Rectal smooth muscle tissue (tissue), 1 donor: ENCODE results near the gene ASCC1.

Source experiments
- H3K27ac ChIP-seq: one replicate; pipeline ENCODE4 v1.7.0; 2013; ENCODE audit warnings: low read depth, low read length, inconsistent platforms
- H3K27me3 ChIP-seq: one replicate; pipeline ENCODE4 v1.7.0; 2013; ENCODE audit warnings: low read length; ENCODE audit not compliant: control insufficient read depth, insufficient read depth
- H3K36me3 ChIP-seq: one replicate; pipeline ENCODE4 v1.7.0; 2013; ENCODE audit warnings: low read length; ENCODE audit not compliant: control insufficient read depth, insufficient read depth
- H3K4me1 ChIP-seq: one replicate; pipeline ENCODE4 v1.7.0; 2013; ENCODE audit warnings: low read length; ENCODE audit not compliant: control insufficient read depth, insufficient read depth
- H3K4me3 ChIP-seq: one replicate; pipeline ENCODE4 v1.7.0; 2013; ENCODE audit warnings: low read length
- H3K9ac ChIP-seq: one replicate; pipeline ENCODE4 v1.7.0; 2013; ENCODE audit warnings: low read length

The ASCC1 gene

GRCh38 chr10:72106154-72106849 is 109.8 kb downstream of the ASCC1 start:
- no peak overlapping the region for H3K27ac ChIP-seq
- no peaks in the 10 kb centered on the region for H3K27me3 ChIP-seq
- no peak overlapping the region for H3K4me3 ChIP-seq
- H3K36me3 ChIP-seq = peaks cover 1% of the 10 kb centered on the region
- H3K9ac ChIP-seq = no peak overlapping the region
- H3K4me1 ChIP-seq = no peaks in the 10 kb centered on the region

- Histone ChIP-seq H3K27me3 (no peaks in the 10 kb centered on the region), H3K4me3 (no peak overlapping the region), H3K4me1 (no peaks in the 10 kb centered on the region), H3K27ac (no peak overlapping the region), H3K9ac (no peak overlapping the region), H3K36me3 (peaks cover 4% of the 10 kb centered on the region)
These were observed 110.4 kb downstream of the ASCC1 start for GRCh38 chr10:72105710-72106109.

GRCh38 chr10:72105098-72105475 is 111.0 kb downstream of the ASCC1 start:
- Histone ChIP-seq H3K4me3 (no peak overlapping the region), H3K27ac (no peak overlapping the region), H3K4me1 (no peaks in the 10 kb centered on the region), H3K9ac (no peak overlapping the region), H3K36me3 (peaks cover 4% of the 10 kb centered on the region), H3K27me3 (no peaks in the 10 kb centered on the region)

GRCh38 chr10:72104472-72105097 is 111.5 kb downstream of the ASCC1 start:
- Histone ChIP-seq H3K36me3 (peaks cover 4% of the 10 kb centered on the region), H3K27ac (no peak overlapping the region), H3K27me3 (no peaks in the 10 kb centered on the region), H3K4me1 (no peaks in the 10 kb centered on the region), H3K4me3 (no peak overlapping the region), H3K9ac (no peak overlapping the region)

GRCh38 chr10:72099600-72099921 is 116.5 kb downstream of the ASCC1 start:
- no peak overlapping the region for H3K4me3 ChIP-seq
- H3K27ac ChIP-seq = no peak overlapping the region
- H3K27me3 ChIP-seq = no peaks in the 10 kb centered on the region
- H3K4me1 ChIP-seq = no peaks in the 10 kb centered on the region
- no peak overlapping the region for H3K9ac ChIP-seq
- H3K36me3 ChIP-seq = peaks cover 4% of the 10 kb centered on the region

GRCh38 chr10:72098836-72099599 is 117.1 kb downstream of the ASCC1 start:
- Histone ChIP-seq H3K36me3 (peaks cover 4% of the 10 kb centered on the region), H3K4me1 (no peaks in the 10 kb centered on the region), H3K27me3 (no peaks in the 10 kb centered on the region), H3K4me3 (no peak overlapping the region), H3K27ac (no peak overlapping the region), H3K9ac (no peak overlapping the region)

- no peak overlapping the region for H3K27ac ChIP-seq
- H3K9ac ChIP-seq = no peak overlapping the region
- H3K27me3 ChIP-seq = no peaks in the 10 kb centered on the region
- peaks cover 4% of the 10 kb centered on the region for H3K36me3 ChIP-seq
- H3K4me3 ChIP-seq = no peak overlapping the region
- no peaks in the 10 kb centered on the region for H3K4me1 ChIP-seq
These were observed 117.7 kb downstream of the ASCC1 start for GRCh38 chr10:72098301-72098835.

- Histone ChIP-seq H3K4me3 (no peak overlapping the region), H3K4me1 (no peaks in the 10 kb centered on the region), H3K27ac (no peak overlapping the region), H3K27me3 (no peaks in the 10 kb centered on the region), H3K9ac (no peak overlapping the region), H3K36me3 (peaks cover 4% of the 10 kb centered on the region)
These were observed 118.4 kb downstream of the ASCC1 start for GRCh38 chr10:72097448-72098300.

GRCh38 chr10:72096115-72097000 is 119.7 kb downstream of the ASCC1 start:
- Histone ChIP-seq H3K27me3 (no peaks in the 10 kb centered on the region), H3K9ac (no peak overlapping the region), H3K4me1 (no peaks in the 10 kb centered on the region), H3K36me3 (peaks cover 4% of the 10 kb centered on the region), H3K27ac (no peak overlapping the region), H3K4me3 (no peak overlapping the region)

- H3K27ac ChIP-seq = no peak overlapping the region
- no peaks in the 10 kb centered on the region for H3K4me1 ChIP-seq
- H3K36me3 ChIP-seq = no peaks in the 10 kb centered on the region
- no peak overlapping the region for H3K9ac ChIP-seq
- no peak overlapping the region for H3K4me3 ChIP-seq
- H3K27me3 ChIP-seq = peaks cover 2% of the 10 kb centered on the region
These were observed 120.9 kb downstream of the ASCC1 start for GRCh38 chr10:72095195-72095594.

GRCh38 chr10:72094574-72094973 is 121.5 kb downstream of the ASCC1 start:
- Histone ChIP-seq H3K36me3 (no peaks in the 10 kb centered on the region), H3K27me3 (peaks cover 3% of the 10 kb centered on the region), H3K9ac (no peak overlapping the region), H3K4me1 (no peaks in the 10 kb centered on the region), H3K27ac (no peak overlapping the region), H3K4me3 (no peak overlapping the region)
